Panc1 (cell line): ENCODE measurements around the gene MRPS23.

Experiments
- CTCF ChIP-seq: fragments of 450-650 bp; IDR thresholded peaks from 2 replicates; pipeline ENCODE4 v1.5.1; 2017; ENCODE audit warnings: mild to moderate bottlenecking
- POLR2AphosphoS5 ChIP-seq: IDR thresholded peaks from 2 replicates; pipeline ENCODE4 v1.6.1; 2012; ENCODE audit warnings: mild to moderate bottlenecking, low read depth, low read length, moderate library complexity
- REST ChIP-seq, 2 experiments: IDR thresholded peaks; 2 replicates each; pipeline ENCODE4 v1.6.1; 2011 to 2012; ENCODE audit warnings: low read depth in 2 of 2, control low read depth in 1 of 2, low read length in 1 of 2, mild to moderate bottlenecking in 1 of 2, moderate library complexity in 1 of 2; ENCODE audit not compliant: insufficient read depth in 1 of 2

GRCh38 chr17:57852092-57852954 lies 2.5 kb upstream of the MRPS23 start:
- TF ChIP-seq POLR2AphosphoS5, result 0 out of 2 replicates have a peak, but pooled peaks have one; percentile 8
- no peak for TF ChIP-seq CTCF
- TF ChIP-seq REST (IDR thresholded peaks at IDR 0.05; ENCODE audit: insufficient read depth in 1 of 2, low read depth in 2 of 2, low read length in 1 of 2), result no peak
